D721Med (cell line): ENCODE data around the gene SEC22A.

Source experiments
- DNase-seq: peaks from one replicate; pipeline ENCODE4 v3.0.0; 2011; ENCODE audit warnings: low spot score; ENCODE audit not compliant: insufficient read length
- FAIRE-seq: peaks from 2 replicates; lab custom pipeline; 2011; peaks lifted over from hg19 to GRCh38; lab: Jason Lieb, UNC
- TF ChIP-seq, protein P1 (sequence below): IDR thresholded peaks from 2 replicates; pipeline ENCODE4 v1.5.1; 2012; ENCODE audit warnings: mild to moderate bottlenecking, control low read depth; ENCODE audit not compliant: insufficient read depth; ENCODE audit errors: missing control alignments

SEC22A gene

DNA sequence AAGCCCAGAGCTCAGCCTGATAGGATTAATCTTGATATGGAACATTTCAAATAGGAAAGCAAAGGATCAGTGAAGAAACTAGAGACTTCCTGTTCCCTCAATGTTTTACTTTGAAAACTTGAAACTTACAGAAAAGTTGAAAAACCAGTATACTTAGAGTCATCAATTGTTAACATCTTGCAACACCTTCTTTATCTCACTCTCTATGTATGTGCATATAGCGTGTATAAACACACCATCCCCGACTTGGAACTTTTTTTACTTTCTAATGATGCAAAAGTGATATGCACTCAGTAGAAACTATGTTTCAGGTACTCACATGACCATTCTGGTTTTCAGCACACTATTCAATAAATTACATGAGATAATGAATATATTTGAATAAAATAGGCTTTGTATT is 60.5 kb downstream of the SEC22A start:
- DNase-seq (no peak), FAIRE-seq (no peak)
- TF ChIP-seq, protein P1, sequence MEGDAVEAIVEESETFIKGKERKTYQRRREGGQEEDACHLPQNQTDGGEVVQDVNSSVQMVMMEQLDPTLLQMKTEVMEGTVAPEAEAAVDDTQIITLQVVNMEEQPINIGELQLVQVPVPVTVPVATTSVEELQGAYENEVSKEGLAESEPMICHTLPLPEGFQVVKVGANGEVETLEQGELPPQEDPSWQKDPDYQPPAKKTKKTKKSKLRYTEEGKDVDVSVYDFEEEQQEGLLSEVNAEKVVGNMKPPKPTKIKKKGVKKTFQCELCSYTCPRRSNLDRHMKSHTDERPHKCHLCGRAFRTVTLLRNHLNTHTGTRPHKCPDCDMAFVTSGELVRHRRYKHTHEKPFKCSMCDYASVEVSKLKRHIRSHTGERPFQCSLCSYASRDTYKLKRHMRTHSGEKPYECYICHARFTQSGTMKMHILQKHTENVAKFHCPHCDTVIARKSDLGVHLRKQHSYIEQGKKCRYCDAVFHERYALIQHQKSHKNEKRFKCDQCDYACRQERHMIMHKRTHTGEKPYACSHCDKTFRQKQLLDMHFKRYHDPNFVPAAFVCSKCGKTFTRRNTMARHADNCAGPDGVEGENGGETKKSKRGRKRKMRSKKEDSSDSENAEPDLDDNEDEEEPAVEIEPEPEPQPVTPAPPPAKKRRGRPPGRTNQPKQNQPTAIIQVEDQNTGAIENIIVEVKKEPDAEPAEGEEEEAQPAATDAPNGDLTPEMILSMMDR = no peak

DNA sequence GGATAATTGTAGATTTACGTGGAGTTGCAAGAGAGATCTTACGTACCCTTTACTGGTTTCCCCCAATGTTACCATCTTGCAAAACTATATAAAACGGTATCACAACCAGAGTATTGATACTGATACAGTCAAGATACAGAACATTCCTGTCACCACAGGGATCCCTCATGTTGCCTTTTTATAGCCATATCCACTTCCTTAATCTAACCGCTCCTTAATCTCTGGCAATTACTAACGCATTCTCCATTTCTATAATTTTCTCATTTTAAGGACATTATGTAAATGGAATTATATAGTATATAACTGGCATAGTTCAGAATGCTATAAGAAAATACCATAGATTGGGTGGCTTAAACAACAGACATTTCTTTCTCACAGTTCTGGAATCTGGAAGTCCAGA is 61.1 kb downstream of the SEC22A start:
- TF ChIP-seq, protein P1 = no peak
- FAIRE-seq = no peak
- DNase-seq = no peak

DNA sequence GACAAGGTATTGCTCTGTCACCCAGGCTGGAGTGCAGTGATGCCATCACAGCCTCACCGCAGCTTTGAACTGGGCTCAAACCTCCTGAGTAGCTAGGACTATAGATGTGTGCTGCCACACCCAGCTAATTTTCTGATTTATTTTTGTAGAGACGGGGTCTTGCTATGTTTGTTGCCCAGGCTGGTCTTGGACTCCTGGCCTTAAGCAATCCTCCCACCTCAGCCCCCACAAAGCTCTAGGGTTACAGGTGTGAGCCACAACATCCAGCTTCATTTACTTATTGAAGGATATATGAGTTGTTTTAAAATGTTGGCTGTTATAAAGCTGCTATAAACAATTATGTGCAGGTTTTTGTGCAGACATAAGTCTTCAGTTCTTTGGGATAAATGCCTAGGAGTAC is 62.2 kb downstream of the SEC22A start:
- TF ChIP-seq, protein P1 = no peak
- FAIRE-seq (no peak), DNase-seq (no peak)

DNA sequence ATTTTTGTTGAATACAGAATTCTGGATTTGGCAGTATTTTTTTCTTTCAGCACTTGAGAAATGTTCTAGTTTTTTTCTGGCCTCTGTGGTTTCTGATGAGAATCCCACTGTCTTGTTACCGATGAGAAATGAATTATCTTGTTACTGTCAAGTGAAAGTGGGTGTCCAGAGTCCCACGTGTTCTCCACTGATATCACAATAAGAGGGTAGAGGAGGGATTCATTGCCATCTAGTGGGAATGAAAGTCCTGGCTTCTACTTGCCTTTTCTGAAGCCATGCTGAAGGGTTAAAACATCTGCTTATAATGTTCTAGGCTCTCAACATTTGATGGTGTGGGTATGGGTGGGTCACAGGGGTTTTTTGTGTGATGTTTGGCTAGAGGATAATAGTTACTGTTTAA is 66.1 kb downstream of the SEC22A start:
- TF ChIP-seq, protein P1 = no peak
- FAIRE-seq (no peak), DNase-seq (no peak)

DNA sequence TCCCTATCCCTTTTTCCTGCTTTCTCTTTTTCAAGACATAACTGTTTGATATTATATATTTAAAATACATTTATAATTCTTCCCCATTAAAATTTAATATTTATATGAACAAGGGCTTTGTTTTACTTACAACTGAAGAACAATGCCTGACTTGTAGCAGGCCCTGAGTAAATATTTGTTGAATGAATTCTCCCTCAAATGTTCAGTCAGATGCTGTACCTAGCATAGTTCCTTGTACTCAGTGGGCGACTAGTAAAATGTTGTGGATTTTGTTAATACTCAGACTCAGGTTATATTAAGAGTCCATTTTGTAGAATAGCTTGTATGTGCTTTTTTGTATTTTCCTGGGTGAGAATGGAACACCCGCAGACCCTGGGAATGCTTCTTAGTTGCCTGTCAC is 69.1 kb downstream of the SEC22A start:
- DNase-seq (no peak), FAIRE-seq (no peak)
- TF ChIP-seq, protein P1 = no peak

DNA sequence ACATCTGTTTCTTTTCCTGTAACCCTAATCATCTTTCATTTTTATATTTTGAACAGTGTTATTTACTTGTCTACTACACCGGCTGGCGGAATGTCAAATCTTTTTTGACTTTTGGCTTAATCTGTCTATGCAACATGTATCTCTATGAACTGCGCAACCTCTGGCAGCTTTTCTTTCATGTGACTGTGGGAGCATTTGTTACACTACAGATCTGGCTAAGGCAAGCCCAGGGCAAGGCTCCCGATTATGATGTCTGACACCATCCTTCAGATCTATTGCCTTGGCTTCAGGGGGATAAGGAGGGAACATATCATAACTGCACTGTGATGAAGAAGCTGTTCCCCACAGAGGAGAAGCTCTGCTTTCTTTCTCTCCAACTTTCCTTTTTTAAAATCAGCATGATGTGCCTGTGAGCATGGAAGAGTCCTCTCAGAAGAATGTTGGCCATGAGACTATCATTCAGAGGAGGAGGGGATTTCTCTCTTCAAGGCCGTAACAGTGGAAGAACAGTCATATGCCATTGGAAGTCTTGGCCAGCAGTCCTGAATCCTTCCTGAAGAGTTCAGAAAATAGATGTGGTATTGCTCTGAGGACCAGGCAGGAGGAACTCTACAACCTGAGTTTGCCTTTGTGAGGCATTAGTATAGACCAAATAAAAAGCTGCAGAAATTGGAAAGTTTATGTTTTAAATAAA is 69.9 kb downstream of the SEC22A start:
- FAIRE-seq (no peak), DNase-seq (no peak)
- TF ChIP-seq, protein P1 = no peak

DNA sequence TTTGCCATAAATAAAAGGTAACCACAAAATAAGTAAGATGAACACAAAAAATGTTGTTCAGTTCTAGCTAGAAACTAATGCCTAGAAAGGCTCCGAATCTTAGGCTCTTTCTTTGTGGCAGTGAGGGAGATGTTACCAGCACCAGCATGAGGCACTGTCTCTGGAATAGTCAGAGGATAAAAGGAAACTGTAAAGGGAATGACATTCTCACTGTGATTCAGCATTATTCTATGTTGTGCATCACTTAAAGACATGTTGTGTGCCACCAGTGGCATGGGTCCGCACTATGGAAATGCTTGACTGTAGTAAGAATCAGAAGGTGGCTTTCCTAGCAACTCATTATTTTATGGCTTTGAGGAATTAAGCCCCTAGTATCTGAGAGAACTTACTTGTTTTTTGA is 70.8 kb downstream of the SEC22A start:
- FAIRE-seq (no peak), DNase-seq (no peak)
- TF ChIP-seq, protein P1 = no peak
